IMR-90 (cell line): ENCODE data around the gene NCOR1. TPM values are rescaled to one million over a fixed set of nuclear protein-coding genes. Genes with fewer than 3 reads are reported as not detected.

Source experiments
- ATAC-seq: fragments of 200-7000 bp; cut with Tn5 transposase; 2 replicates; pipeline ENCODE4 v1.9.1; 2020; ENCODE audit warnings: low read depth, mild to moderate bottlenecking, moderate library complexity
- BruUV-seq: library from RNA; stranded (reverse); fragments of 400-500 nt; replicated peaks from 2 replicates; lab custom pipeline; 2021; lab: Mats Ljungman, UMichigan
- CTCF ChIA-PET: fragments of 300-600 bp; formaldehyde crosslinking; extraction: SDS; loops from one replicate; lab custom pipeline; 2021; ENCODE audit warnings: antibody characterized with exemption; lab: Yijun Ruan, JAX
- POLR2A ChIA-PET: fragments of 300-600 bp; sonication (Branson Sonifier 250); formaldehyde crosslinking; loops from one replicate; lab custom pipeline; 2022; ENCODE audit warnings: antibody characterized with exemption; ENCODE audit not compliant: unreplicated experiment; lab: Charles Lee
- DNase-seq: peaks from one replicate; pipeline ENCODE4 v3.0.0; 2013
- H2AFZ ChIP-seq: replicated peaks from 2 replicates; pipeline ENCODE3; 2013; ENCODE audit warnings: low read length, mild to moderate bottlenecking; ENCODE audit not compliant: poor library complexity
- H2AK5ac ChIP-seq: 2 replicates; pipeline ENCODE4 v1.6.1; 2013; ENCODE audit warnings: low read depth, low read length, inconsistent platforms
- H2AK9ac ChIP-seq: replicated peaks from 2 replicates; pipeline ENCODE3; 2013; ENCODE audit warnings: mild to moderate bottlenecking, low read depth, low read length, moderate library complexity; ENCODE audit not compliant: poor library complexity
- H2BK120ac ChIP-seq: 2 replicates; pipeline ENCODE4 v1.6.1; 2013; ENCODE audit warnings: low read depth, low read length, inconsistent platforms
- H2BK15ac ChIP-seq: 3 replicates; pipeline ENCODE4 v1.6.1; 2013; ENCODE audit warnings: low read depth, low read length, inconsistent platforms
- H2BK20ac ChIP-seq: 2 replicates; pipeline ENCODE4 v1.6.1; 2013; ENCODE audit warnings: low read depth, mild to moderate bottlenecking, inconsistent platforms, low read length, moderate library complexity
- H2BK5ac ChIP-seq: 2 replicates; pipeline ENCODE4 v1.6.1; 2013; ENCODE audit warnings: mild to moderate bottlenecking, low read depth, low read length, inconsistent platforms; ENCODE audit not compliant: poor library complexity, severe bottlenecking
- H3K14ac ChIP-seq: replicated peaks from 2 replicates; pipeline ENCODE4 v1.6.1; 2013; ENCODE audit warnings: low read depth, low read length, inconsistent platforms
- H3K18ac ChIP-seq: 2 replicates; pipeline ENCODE4 v1.6.1; 2013; ENCODE audit warnings: low read depth, low read length, control low read depth
- H3K23ac ChIP-seq: 2 replicates; pipeline ENCODE4 v1.6.1; 2013; ENCODE audit warnings: low read depth, low read length, inconsistent platforms
- H3K27ac ChIP-seq: 2 replicates; pipeline ENCODE4 v1.5.1; 2013; ENCODE audit warnings: mild to moderate bottlenecking, control low read depth, low read length; ENCODE audit not compliant: insufficient read depth
- H3K27me3 ChIP-seq: 2 replicates; pipeline ENCODE4 v1.6.1; 2013; ENCODE audit warnings: low read length; ENCODE audit not compliant: control insufficient read depth, insufficient read depth
- H3K36me3 ChIP-seq: 2 replicates; pipeline ENCODE4 v1.6.1; 2013; ENCODE audit warnings: low read length, mixed read lengths; ENCODE audit not compliant: control insufficient read depth, insufficient read depth
- H3K4ac ChIP-seq: 2 replicates; pipeline ENCODE4 v1.6.1; 2013; ENCODE audit warnings: low read depth, low read length, inconsistent platforms
- H3K4me1 ChIP-seq: 2 replicates; pipeline ENCODE4 v1.6.1; 2013; ENCODE audit warnings: low read length, mixed read lengths; ENCODE audit not compliant: control insufficient read depth, insufficient read depth
- H3K4me2 ChIP-seq: 2 replicates; pipeline ENCODE4 v1.6.1; 2013; ENCODE audit warnings: low read depth, mild to moderate bottlenecking, control low read depth, low read length, moderate library complexity
- H3K4me3 ChIP-seq: 2 replicates; pipeline ENCODE4 v1.5.1; 2013; ENCODE audit warnings: low read depth, mild to moderate bottlenecking, control low read depth, low read length, moderate library complexity; ENCODE audit not compliant: insufficient read depth
- H3K56ac ChIP-seq: 2 replicates; pipeline ENCODE4 v1.6.1; 2013; ENCODE audit warnings: low read length, inconsistent platforms; ENCODE audit not compliant: insufficient read depth; ENCODE audit errors: extremely low read depth
- H3K79me1 ChIP-seq, 2 experiments: 2 replicates each; pipeline ENCODE4 v1.6.1; 2013; ENCODE audit warnings: low read length in 2 of 2, inconsistent platforms in 1 of 2, low read depth in 1 of 2
- H3K9ac ChIP-seq: 2 replicates; pipeline ENCODE4 v1.6.1; 2013; ENCODE audit warnings: low read depth, low read length, control low read depth
- H3K9me1 ChIP-seq: 2 replicates; pipeline ENCODE4 v1.6.1; 2013; ENCODE audit warnings: low read length, inconsistent platforms; ENCODE audit not compliant: insufficient read depth
- H3K9me3 ChIP-seq: 2 replicates; pipeline ENCODE4 v1.6.1; 2013; ENCODE audit warnings: low read length; ENCODE audit not compliant: control insufficient read depth, insufficient read depth
- H4K20me1 ChIP-seq: 2 replicates; pipeline ENCODE4 v1.6.1; 2013; ENCODE audit warnings: low read length, inconsistent platforms; ENCODE audit not compliant: insufficient read depth
- H4K5ac ChIP-seq: 2 replicates; pipeline ENCODE4 v1.6.1; 2013; ENCODE audit warnings: mild to moderate bottlenecking, low read depth, low read length, control low read depth
- H4K8ac ChIP-seq, 2 experiments: 2 replicates each; pipeline ENCODE4 v1.6.1; 2013; ENCODE audit warnings: low read depth in 2 of 2, low read length in 2 of 2, control low read depth in 1 of 2, inconsistent platforms in 1 of 2
- H4K91ac ChIP-seq: 2 replicates; pipeline ENCODE4 v1.6.1; 2013; ENCODE audit warnings: low read depth, low read length, inconsistent platforms; ENCODE audit not compliant: insufficient read depth
- MAFK ChIP-seq: IDR thresholded peaks from 2 replicates; pipeline ENCODE4 v1.6.1; 2012; ENCODE audit warnings: low read depth, low read length, improper control_type of control experiment
- WGBS, 2 experiments: methylation state at CpG; one replicate each; pipeline versions ENCODE4 v1.1.5 to v1.1.7; 2013; ENCODE audit warnings: missing lambda C conversion rate in 2 of 2; ENCODE audit not compliant: insufficient read length in 1 of 2; ENCODE audit errors: extremely low coverage in 2 of 2; 5-methylcytosine and 5-hydroxymethylcytosine counted together
- dilution Hi-C: fragments of 300-500 bp; cut with HindIII; formaldehyde crosslinking; loops from one replicate; pipeline ENCODE4 v1.14.3; 2018; ENCODE audit warnings: low sequenced_read_pairs; ENCODE audit not compliant: unreplicated experiment
- in situ Hi-C: fragments of 300-500 bp; cut with MboI; formaldehyde crosslinking; loops from 3 replicates; pipeline ENCODE4 v1.14.3; 2019; ENCODE audit warnings: low sequenced_read_pairs, inconsistent platforms, mixed read lengths
- intact Hi-C: fragments of 100-400 bp; cut with micrococcal nuclease; formaldehyde crosslinking; loops from 2 replicates; pipeline ENCODE4 v1.10.0; 2022
- polyA plus RNA-seq, 3 experiments: library from polyadenylated mRNA; depleted of rRNA; stranded (reverse); fragments of >200 nt; gene quantifications; 2 replicates each; pipeline ENCODE4 v1.2.3, GENCODE V29; 2012; ENCODE audit warnings: low replicate concordance in 1 of 3
- total RNA-seq: library from RNA; depleted of rRNA; stranded (reverse); fragments of >200 nt; gene quantifications from 2 replicates; pipeline ENCODE4 v1.2.3, GENCODE V29; 2012
- TF ChIP-seq, protein P1 (sequence below): conservative IDR thresholded peaks from 2 replicates; pipeline ENCODE4 v1.5.1; 2012; ENCODE audit warnings: mild to moderate bottlenecking, low read depth, low read length, improper control_type of control experiment

NCOR1 gene
- total and polyA plus RNA-seq, 2 of the 4 experiments (the other 2 are of a cell fraction), result 54.5 to 80.3 TPM

DNA sequence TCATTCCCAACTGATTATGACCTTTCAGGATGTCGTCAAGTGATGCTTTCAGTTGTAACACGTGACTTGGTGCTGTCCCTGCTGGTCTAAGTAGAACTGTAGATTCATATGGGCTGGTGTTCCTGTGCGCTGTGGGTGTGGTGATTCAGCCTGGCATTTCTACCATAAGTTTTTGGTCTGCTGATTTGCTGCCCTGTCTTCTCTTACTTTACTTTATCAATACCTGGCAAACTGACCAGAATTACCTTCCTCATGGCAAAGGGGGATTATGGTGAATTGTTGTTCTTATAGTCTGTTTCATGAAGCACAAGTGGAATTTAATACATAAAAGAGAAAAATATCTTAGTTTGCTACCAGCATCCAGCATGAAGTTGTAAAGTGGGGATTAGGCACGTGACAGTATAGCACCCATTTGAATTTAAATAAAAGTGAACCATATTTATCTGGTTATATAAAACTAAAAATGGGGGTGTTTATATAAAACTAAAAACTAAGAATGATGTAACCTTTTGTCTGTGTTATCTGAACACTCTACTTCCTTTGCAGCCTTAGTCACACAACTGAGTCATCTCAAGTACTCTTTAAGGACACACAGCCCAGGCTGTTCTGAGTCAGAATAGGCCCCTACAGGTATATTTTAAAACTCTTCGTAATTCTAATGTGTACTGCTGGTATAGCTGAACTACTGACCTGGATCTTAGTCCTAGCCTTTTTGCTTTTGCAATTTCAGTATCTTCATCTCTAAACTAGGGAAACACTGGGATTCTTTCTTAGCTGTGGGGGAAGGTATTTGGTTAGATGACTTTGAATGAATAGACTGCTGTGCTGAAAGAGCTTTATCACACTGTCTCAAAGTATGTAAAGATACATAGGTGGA is 187.4 kb downstream of the NCOR1 start (continued):
- TF ChIP-seq, protein P1, sequence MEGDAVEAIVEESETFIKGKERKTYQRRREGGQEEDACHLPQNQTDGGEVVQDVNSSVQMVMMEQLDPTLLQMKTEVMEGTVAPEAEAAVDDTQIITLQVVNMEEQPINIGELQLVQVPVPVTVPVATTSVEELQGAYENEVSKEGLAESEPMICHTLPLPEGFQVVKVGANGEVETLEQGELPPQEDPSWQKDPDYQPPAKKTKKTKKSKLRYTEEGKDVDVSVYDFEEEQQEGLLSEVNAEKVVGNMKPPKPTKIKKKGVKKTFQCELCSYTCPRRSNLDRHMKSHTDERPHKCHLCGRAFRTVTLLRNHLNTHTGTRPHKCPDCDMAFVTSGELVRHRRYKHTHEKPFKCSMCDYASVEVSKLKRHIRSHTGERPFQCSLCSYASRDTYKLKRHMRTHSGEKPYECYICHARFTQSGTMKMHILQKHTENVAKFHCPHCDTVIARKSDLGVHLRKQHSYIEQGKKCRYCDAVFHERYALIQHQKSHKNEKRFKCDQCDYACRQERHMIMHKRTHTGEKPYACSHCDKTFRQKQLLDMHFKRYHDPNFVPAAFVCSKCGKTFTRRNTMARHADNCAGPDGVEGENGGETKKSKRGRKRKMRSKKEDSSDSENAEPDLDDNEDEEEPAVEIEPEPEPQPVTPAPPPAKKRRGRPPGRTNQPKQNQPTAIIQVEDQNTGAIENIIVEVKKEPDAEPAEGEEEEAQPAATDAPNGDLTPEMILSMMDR, result peak; percentile 6; the same call in 1 of the 2 replicates

DNA sequence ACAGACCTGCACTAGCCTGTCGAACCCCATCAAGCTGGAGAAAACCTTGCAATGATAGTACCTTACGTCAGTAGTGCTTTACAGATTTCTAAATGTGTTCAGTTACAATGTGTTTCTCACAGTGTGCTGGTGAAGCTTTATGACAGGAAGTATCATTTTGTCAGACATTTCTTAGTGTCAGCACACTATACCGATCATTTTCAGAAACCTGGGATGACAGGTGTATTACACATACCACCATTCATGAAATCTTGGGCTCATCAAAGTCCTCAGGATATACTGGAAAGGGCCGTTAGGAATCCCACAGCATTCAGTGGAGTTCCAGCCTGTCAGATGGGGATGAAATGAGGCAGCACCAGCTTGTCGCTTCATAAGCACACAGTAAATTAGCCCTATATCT is 188.4 kb downstream of the NCOR1 start:
- no peak overlapping the region for H4K5ac ChIP-seq
- H3K4me2 ChIP-seq, result no peak overlapping the region
- TF ChIP-seq MAFK, result no peak
- intact Hi-C loops (no loop called here), in situ Hi-C loops (no loop called here), dilution Hi-C loops (no loop called here)
- H3K4me1 ChIP-seq, result peaks cover 3% of the 10 kb centered on the region
- peak overlapping the region; percentile 44; the same call in 1 of the 2 replicates for H2AK5ac ChIP-seq
- no peak overlapping the region for H3K23ac ChIP-seq
- no peak for DNase-seq
- H3K14ac ChIP-seq, result 0 out of 2 replicates have a peak overlapping the region, but pooled peaks have one; percentile 23
- H3K79me1 ChIP-seq, result peaks cover 23 to 51% of the 10 kb centered on the region in 2 experiments
- peak overlapping the region; percentile 77; the same call in 1 of the 2 replicates for H3K4ac ChIP-seq
- BruUV-seq, result no TSS peak
- H3K56ac ChIP-seq, result no peak overlapping the region
- peaks cover 5% of the 10 kb centered on the region; the same call in 1 of the 2 replicates for H4K20me1 ChIP-seq
- no peak overlapping the region for H3K18ac ChIP-seq
- no peak overlapping the region for H2AFZ ChIP-seq
- peak overlapping the region; percentile 90; the same call in 1 of the 2 replicates for H2BK20ac ChIP-seq
- H2BK5ac ChIP-seq, result peak overlapping the region; percentile 8
- ChIA-PET POLR2A (no interaction called here), CTCF (no interaction called here)
- H3K9ac ChIP-seq, result no peak overlapping the region
- H3K9me1 ChIP-seq, result peaks cover 6% of the 10 kb centered on the region
- no peak for ATAC-seq
- peak overlapping the region in 1 of 2 experiments; percentile 48; a peak in 1 of 4 replicates for H4K8ac ChIP-seq
- H3K36me3 ChIP-seq, result peaks cover 26% of the 10 kb centered on the region
- 0 out of 2 replicates have a peak overlapping the region, but pooled peaks have one; percentile 3 for H4K91ac ChIP-seq
- H2BK120ac ChIP-seq, result peak overlapping the region; percentile 86; the same call in 1 of the 2 replicates
- H2AK9ac ChIP-seq, result no peak overlapping the region
- H3K27me3 ChIP-seq, result no peaks in the 10 kb centered on the region
- no peaks in the 10 kb centered on the region for H3K9me3 ChIP-seq
- no peak overlapping the region for H3K4me3 ChIP-seq
- no CpG with 5 or more reads among the region's 5 CpGs for WGBS, 2 experiments
- peak overlapping the region; percentile 84; the same call in 2 of the 3 replicates for H2BK15ac ChIP-seq
- H3K27ac ChIP-seq, result no peak overlapping the region
